KMS-11 (cell line): ENCODE measurements around the gene C18orf54.

ENCODE experiments used
- H2AFZ ChIP-seq: fragments of 200-600 bp; sonication (generic); 2 replicates; pipeline ENCODE4 v1.6.1; 2016; ENCODE audit warnings: antibody characterized with exemption, mixed run types, low read depth
- H3K27ac ChIP-seq: fragments of 200-600 bp; sonication (generic); 2 replicates; pipeline ENCODE4 v1.6.1; 2016; ENCODE audit warnings: mild to moderate bottlenecking, mixed run types
- H3K27me3 ChIP-seq: fragments of 200-600 bp; sonication (generic); 2 replicates; pipeline ENCODE4 v1.6.1; 2017; ENCODE audit warnings: mild to moderate bottlenecking, low read depth, mixed run types, moderate library complexity; ENCODE audit not compliant: insufficient read depth
- H3K36me3 ChIP-seq: fragments of 200-600 bp; sonication (generic); 2 replicates; pipeline ENCODE4 v1.6.1; 2017; ENCODE audit warnings: mild to moderate bottlenecking, mixed run types; ENCODE audit not compliant: insufficient read depth
- H3K4me1 ChIP-seq: fragments of 200-600 bp; sonication (generic); 2 replicates; pipeline ENCODE4 v1.6.1; 2016; ENCODE audit warnings: mild to moderate bottlenecking, low read depth, mixed run types; ENCODE audit not compliant: poor library complexity, severe bottlenecking
- H3K4me2 ChIP-seq: fragments of 200-600 bp; sonication (generic); 2 replicates; pipeline ENCODE4 v1.7.0; 2016; ENCODE audit warnings: mild to moderate bottlenecking, mixed run types
- H3K4me3 ChIP-seq: fragments of 200-600 bp; sonication (generic); IDR thresholded peaks from 2 replicates; pipeline ENCODE4 v1.6.1; 2017; ENCODE audit warnings: low read depth, low read length, mixed read lengths; ENCODE audit not compliant: insufficient read depth
- H3K79me2 ChIP-seq: fragments of 200-600 bp; sonication (generic); 2 replicates; pipeline ENCODE4 v1.6.1; 2016; ENCODE audit warnings: low read depth, mixed run types; ENCODE audit not compliant: insufficient read depth
- H3K9ac ChIP-seq: fragments of 200-600 bp; sonication (generic); 2 replicates; pipeline ENCODE4 v1.6.1; 2016; ENCODE audit warnings: mild to moderate bottlenecking, mixed run types
- H4K20me1 ChIP-seq: fragments of 200-600 bp; sonication (generic); 2 replicates; pipeline ENCODE4 v1.6.1; 2016; ENCODE audit warnings: mild to moderate bottlenecking, mixed run types; ENCODE audit not compliant: insufficient read depth
- CTCF ChIP-seq: fragments of 200-600 bp; sonication (generic); conservative IDR thresholded peaks from 2 replicates; pipeline ENCODE4 v1.6.1; 2017; ENCODE audit warnings: low read depth, mild to moderate bottlenecking, antibody characterized with exemption, low read length, moderate library complexity, mixed read lengths

Gene C18orf54

GRCh38 chr18:54335638-54336173 is 22.0 kb upstream of the C18orf54 start:
- H3K4me1 ChIP-seq, result no peaks in the 10 kb centered on the region
- H3K79me2 ChIP-seq, result no peaks in the 10 kb centered on the region
- no peak overlapping the region for H3K4me3 ChIP-seq
- no peaks in the 10 kb centered on the region for H3K27me3 ChIP-seq
- H4K20me1 ChIP-seq, result peaks cover 4% of the 10 kb centered on the region; the same call in 1 of the 2 replicates
- no peak for TF ChIP-seq CTCF
- H3K4me2 ChIP-seq, result no peak overlapping the region
- no peaks in the 10 kb centered on the region for H3K36me3 ChIP-seq
- H3K9ac ChIP-seq, result no peak overlapping the region
- H2AFZ ChIP-seq, result no peak overlapping the region
- H3K27ac ChIP-seq, result no peak overlapping the region

GRCh38 chr18:54338230-54338629 is 19.5 kb upstream of the C18orf54 start:
- H4K20me1 ChIP-seq, result peaks cover 4% of the 10 kb centered on the region; the same call in 1 of the 2 replicates
- no peak overlapping the region for H3K4me2 ChIP-seq
- no peak overlapping the region for H3K4me3 ChIP-seq
- no peak for TF ChIP-seq CTCF
- no peaks in the 10 kb centered on the region for H3K36me3 ChIP-seq
- H3K27me3 ChIP-seq, result no peaks in the 10 kb centered on the region
- no peak overlapping the region for H3K9ac ChIP-seq
- H3K4me1 ChIP-seq, result no peaks in the 10 kb centered on the region
- H3K79me2 ChIP-seq, result no peaks in the 10 kb centered on the region
- no peak overlapping the region for H2AFZ ChIP-seq
- no peak overlapping the region for H3K27ac ChIP-seq

- Histone ChIP-seq H2AFZ (no peak overlapping the region), H3K9ac (no peak overlapping the region), H3K36me3 (no peaks in the 10 kb centered on the region), H3K79me2 (no peaks in the 10 kb centered on the region), H3K27me3 (no peaks in the 10 kb centered on the region), H3K4me3 (no peak overlapping the region), H3K4me1 (no peaks in the 10 kb centered on the region), H4K20me1 (no peaks in the 10 kb centered on the region), H3K4me2 (no peak overlapping the region), H3K27ac (no peak overlapping the region)
- no peak for TF ChIP-seq CTCF
These were observed 6.5 kb upstream of the C18orf54 start for GRCh38 chr18:54351186-54351585.

GRCh38 chr18:54357082-54357659 is 535 bp upstream of the C18orf54 start:
- Histone ChIP-seq H3K4me1 (peaks cover 17% of the 10 kb centered on the region), H3K27ac (peak overlapping the region; percentile 80), H3K9ac (peak overlapping the region; percentile 83), H2AFZ (peak overlapping the region; percentile 97), H4K20me1 (no peaks in the 10 kb centered on the region), H3K4me2 (peak overlapping the region; percentile 95), H3K27me3 (no peaks in the 10 kb centered on the region), H3K36me3 (no peaks in the 10 kb centered on the region), H3K4me3 (no peak overlapping the region), H3K79me2 (peaks cover 17% of the 10 kb centered on the region; the same call in 1 of the 2 replicates)
- TF ChIP-seq CTCF, result no peak
